Measurements from ENCODE around the gene METRNL.

The METRNL gene

DNA sequence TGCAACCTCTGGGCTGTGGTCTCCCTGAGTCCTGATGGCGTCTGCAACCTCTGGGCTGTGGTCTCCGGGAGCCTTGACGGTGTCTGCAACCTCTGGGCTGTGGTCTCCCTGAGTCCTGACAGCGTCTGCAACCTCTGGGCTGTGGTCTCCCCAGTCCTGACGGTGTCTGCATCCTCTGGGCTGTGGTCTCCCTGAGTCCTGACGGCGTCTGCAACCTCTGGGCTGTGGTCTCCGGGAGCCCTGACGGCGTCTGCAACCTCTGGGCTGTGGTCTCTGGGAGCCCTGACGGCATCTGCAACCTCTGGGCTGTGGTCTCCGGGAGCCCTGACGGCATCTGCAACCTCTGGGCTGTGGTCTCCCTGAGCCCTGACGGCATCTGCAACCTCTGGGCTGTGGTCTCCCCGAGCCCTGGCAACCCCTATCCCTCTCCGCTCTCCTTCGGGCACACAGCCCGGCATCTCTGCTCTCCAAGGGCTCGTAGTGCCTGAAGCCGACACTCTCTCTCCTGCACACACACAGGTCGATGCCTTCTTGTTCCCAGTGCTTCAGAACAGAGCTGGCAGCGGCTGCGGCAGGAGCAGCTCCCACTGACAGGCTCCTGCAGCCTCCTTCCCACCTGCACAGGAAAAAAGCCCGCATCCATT is 45.6 kb downstream of the METRNL start:
- TF ChIP-seq, protein P1, sequence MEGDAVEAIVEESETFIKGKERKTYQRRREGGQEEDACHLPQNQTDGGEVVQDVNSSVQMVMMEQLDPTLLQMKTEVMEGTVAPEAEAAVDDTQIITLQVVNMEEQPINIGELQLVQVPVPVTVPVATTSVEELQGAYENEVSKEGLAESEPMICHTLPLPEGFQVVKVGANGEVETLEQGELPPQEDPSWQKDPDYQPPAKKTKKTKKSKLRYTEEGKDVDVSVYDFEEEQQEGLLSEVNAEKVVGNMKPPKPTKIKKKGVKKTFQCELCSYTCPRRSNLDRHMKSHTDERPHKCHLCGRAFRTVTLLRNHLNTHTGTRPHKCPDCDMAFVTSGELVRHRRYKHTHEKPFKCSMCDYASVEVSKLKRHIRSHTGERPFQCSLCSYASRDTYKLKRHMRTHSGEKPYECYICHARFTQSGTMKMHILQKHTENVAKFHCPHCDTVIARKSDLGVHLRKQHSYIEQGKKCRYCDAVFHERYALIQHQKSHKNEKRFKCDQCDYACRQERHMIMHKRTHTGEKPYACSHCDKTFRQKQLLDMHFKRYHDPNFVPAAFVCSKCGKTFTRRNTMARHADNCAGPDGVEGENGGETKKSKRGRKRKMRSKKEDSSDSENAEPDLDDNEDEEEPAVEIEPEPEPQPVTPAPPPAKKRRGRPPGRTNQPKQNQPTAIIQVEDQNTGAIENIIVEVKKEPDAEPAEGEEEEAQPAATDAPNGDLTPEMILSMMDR (IDR thresholded peaks at IDR 0.05; ENCODE audit: low read depth, low read length, missing control alignments): no peak
- no peak overlapping the region for H3K4me3 ChIP-seq (ENCODE audit: low read depth, low read length)
- no peak for DNase-seq (ENCODE audit: low read depth)

DNA sequence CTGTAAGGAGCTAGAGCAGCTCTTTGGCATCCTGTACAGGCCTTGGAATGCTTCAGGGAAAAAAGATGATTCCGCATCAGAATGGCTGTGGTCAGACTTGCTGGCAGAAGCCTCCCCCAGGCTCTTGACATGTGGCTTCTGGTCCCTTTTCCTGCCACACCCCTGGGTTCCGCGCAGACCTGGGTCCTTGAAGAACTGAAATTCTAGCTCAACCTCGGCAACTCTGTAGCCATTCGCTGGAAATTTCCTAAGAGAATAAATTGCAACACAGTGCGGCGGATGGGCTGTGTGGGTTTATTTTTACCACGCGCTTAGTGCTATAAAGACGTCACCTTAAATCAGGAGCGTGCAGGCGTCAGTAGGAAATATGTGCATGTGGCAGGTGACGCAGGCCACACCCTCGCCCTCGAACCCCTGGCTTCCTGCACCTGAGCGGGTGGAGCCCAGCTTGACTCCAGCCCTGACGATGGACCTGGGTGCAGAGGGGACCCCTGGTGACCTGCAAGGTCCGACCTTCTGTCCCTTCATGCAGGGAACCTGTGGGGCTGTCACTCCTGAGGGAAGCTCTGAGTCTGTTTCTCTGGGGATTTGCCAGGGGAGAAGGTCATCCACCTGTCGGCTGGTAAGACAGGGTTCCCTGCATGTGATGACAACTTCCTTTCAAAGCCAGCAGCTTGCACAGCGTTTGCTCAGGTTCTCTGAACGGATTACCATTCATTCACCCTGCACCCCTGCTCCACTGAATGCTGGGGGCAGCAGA is 46.3 kb downstream of the METRNL start:
- no peak overlapping the region for H3K4me3 ChIP-seq (ENCODE audit: low read depth, low read length)
- TF ChIP-seq, protein P1 (IDR thresholded peaks at IDR 0.05; ENCODE audit: low read depth, low read length, missing control alignments): no peak
- DNase-seq (ENCODE audit: low read depth): no peak

DNA sequence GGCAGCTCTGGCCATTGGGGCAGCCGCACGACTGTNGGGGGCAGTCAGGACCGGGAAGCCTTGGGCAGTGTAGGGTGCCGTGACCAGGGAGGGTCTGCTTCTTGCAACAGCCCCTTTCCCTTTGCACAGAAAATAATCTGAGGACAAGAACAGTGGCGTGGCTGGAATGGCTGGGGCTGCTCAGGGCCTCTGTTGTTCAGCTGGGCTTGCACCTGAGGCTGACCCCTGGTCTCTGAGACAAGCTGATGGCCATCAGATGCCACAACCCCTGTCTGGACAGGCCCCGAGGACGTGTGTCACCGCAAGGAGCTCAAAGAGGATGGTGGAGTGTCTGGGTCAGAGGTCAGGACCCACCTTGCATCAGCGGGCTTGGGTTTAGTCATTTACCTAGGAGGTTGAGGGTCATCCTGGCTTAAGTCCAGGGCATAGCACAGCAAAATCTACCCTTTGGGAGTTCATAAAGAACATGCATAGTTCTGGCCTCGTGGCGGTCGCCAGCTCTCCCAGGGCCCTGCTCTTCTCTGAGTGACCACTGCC is 46.9 kb downstream of the METRNL start:
- no peak overlapping the region for H3K4me3 ChIP-seq (ENCODE audit: low read depth, low read length)
- TF ChIP-seq, protein P1 (IDR thresholded peaks at IDR 0.05; ENCODE audit: low read depth, low read length, missing control alignments): no peak
- DNase-seq (ENCODE audit: low read depth): no peak

DNA sequence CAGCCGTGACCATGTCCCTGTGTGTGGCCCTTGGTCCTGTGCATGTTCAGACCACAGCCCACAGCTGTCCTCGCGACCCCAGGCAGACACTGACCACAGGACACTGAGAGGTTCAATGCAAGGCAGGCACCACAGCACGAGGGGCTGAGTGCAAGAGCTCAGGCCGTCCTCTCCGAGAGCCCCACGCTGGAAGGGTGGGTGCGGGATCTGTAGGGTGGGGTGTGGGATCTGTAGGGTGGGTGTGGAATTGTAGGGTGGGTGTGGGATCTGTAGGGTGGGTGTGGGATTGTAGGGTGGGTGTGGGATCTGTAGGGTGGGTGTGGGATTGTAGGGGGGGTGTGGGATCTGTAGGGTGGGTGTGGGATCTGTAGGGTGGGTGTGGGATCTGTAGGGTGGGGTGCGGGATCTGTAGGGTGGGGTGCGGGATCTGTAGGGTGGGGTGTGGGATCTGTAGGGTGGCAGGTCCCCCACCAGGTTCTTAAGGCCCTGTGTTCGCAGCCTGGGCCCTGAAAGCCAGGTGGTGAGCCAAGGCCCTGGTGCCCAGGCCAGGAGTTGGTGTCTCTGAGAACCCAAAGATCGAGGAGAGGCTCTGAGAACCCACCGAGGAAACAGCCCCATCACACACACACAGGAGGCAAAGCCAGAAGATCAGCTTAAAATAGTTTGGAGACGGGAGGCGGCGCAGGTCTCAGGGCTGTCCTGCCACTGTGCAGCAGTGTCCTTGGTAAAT is 48.2 kb downstream of the METRNL start:
- DNase-seq (ENCODE audit: low read depth): no peak
- TF ChIP-seq, protein P1 (IDR thresholded peaks at IDR 0.05; ENCODE audit: low read depth, low read length, missing control alignments): no peak
- H3K4me3 ChIP-seq (ENCODE audit: low read depth, low read length): no peak overlapping the region

DNA sequence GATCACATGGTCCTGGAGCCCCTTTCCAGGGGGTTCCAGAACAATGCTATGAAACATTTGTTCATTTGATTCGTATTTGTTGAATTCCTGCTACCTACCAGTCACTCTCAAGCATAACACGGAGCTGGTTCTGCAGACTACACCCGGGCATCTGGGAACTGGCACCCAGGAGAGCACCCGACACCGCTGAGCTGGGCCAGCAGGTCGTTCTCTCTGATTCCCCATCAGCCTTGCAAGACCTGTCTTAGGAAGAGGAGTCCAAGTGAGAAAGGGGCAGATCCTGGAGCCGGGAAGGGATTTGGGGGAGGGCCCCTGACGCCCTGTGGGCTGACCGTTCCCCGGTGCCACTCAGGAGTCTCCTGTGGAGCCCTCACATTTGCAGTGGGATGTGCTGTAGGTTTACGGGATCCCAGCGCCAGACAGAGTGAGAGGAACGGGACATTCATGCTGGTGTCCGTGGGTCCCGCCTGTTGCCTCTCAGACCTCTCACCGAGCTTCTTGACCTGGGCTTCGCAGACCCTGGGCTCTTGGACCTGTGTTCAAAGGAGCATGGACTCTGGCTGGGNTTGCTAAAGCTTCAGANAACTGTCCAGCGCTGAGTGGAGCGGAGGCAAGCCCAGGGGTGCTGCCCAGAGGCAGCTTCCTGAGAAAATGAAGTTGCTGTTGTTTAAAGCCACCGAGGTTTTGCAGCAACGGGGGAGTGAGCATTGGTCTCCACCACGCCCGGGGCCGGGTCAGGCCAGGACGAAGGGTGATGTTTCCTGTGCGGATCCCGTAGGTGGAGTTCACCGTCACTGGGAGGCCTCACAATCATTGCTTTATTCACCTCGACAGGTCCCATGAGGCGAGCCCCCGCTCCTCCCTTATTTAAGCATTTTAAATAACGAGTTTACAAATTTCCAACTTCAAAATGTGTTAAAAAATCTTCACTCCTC is 49.2 kb downstream of the METRNL start:
- DNase-seq (ENCODE audit: low read depth): no peak
- TF ChIP-seq, protein P1 (IDR thresholded peaks at IDR 0.05; ENCODE audit: low read depth, low read length, missing control alignments): no peak
- no peak overlapping the region for H3K4me3 ChIP-seq (ENCODE audit: low read depth, low read length)

DNA sequence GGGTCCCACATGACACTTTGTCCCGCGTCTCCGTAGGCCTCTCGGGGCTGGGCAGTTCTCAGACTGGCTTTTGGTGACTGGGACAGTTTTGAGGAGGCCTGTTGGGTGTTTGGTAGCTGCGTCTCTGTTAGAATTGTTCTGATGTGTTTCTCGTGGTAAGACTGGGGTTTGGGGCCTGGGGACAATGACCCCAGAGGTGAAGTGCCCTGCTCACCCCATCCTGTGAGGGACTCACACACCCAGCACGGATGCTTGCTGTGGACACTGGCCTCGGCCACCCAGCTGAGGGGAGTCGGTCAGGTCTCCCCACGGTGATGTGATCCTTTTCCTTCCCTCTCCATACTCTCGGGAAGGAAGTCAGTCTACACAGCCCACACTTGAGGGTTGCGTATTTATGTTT is 50.3 kb downstream of the METRNL start:
- no peak for DNase-seq (ENCODE audit: low read depth)
- no peak overlapping the region for H3K4me3 ChIP-seq (ENCODE audit: low read depth, low read length)
- TF ChIP-seq, protein P1 (IDR thresholded peaks at IDR 0.05; ENCODE audit: low read depth, low read length, missing control alignments): no peak
